ENCODE results near the gene FAM217B. TPM values are rescaled to one million over a fixed set of nuclear protein-coding genes. Genes with fewer than 3 reads are reported as not detected.

FAM217B gene
- total and polyA plus RNA-seq, 2 of the 8 experiments (the other 6 are each of a cell fraction or from before 2014, with no cell fraction given), result 5.4 to 28.5 TPM

- CTCF ChIA-PET (ENCODE audit: partially characterized antibody), result interaction anchor here (1.2 to 1.5 kb wide), 4 partner anchors 8 to 98 kb away, joined by 4 to 5 read pairs (median 5); partner anchors contain the start of gene SYCP2
- Histone ChIP-seq H3K27ac (ENCODE audit: low read depth, low read length) (no peak within 1 kb of the TSS), H2BK120ac (replicated peaks; ENCODE audit: low read depth, low read length) (no peak within 1 kb of the TSS)
Measured at GRCh38 chr20:59958123-59958522, 17.9 kb downstream of the FAM217B start, which contains the start of gene CDH26. CDH26 (plus strand) TSS chr20:59958423; CDS start chr20:59958727, 304 bp downstream.

More at GRCh38 chr20:59958123-59958522, 17.9 kb downstream of the FAM217B start, which contains the start of gene CDH26:
- no peaks in the 10 kb centered on the region for H4K20me1 ChIP-seq (replicated peaks in 1 of 2; ENCODE audit: control insufficient read depth in 1 of 2, insufficient read depth in 2 of 2, low read length in 2 of 2)
- DNase-seq (ENCODE audit: low read depth in 1 of 2, low spot score in 2 of 2), result no peak
- no peak within 1 kb of the TSS for H4K5ac ChIP-seq (ENCODE audit: insufficient read length, low read depth, low read length)
- no peak within 1 kb of the TSS for H2BK12ac ChIP-seq (ENCODE audit: low read depth, low read length)
- no peaks in the 10 kb centered on the region for H3K79me2 ChIP-seq (ENCODE audit: control insufficient read depth in 1 of 2, insufficient read depth in 2 of 2, low read length in 2 of 2)
- no peak within 1 kb of the TSS for H4K8ac ChIP-seq (ENCODE audit: extremely low read depth, insufficient read depth, low read length)
- no peak within 1 kb of the TSS for H3K4me2 ChIP-seq (ENCODE audit: insufficient read depth in 1 of 2, low read depth in 2 of 2, low read length in 2 of 2)
- no peak within 1 kb of the TSS for H2BK15ac ChIP-seq (ENCODE audit: low read length)
- H3K23ac ChIP-seq (ENCODE audit: insufficient read length), result no peak within 1 kb of the TSS
- peak within 1 kb of the TSS; percentile 81; the same call in 1 of the 2 replicates for H2AFZ ChIP-seq (ENCODE audit: low read length)
- no peak within 1 kb of the TSS for H3K4me3 ChIP-seq (ENCODE audit: extremely low read depth in 1 of 4, insufficient read depth in 2 of 4, low read depth in 3 of 4, low read length in 4 of 4)
- H3K14ac ChIP-seq (ENCODE audit: insufficient read length), result no peak within 1 kb of the TSS
- no peak within 1 kb of the TSS for H4K91ac ChIP-seq (replicated peaks; ENCODE audit: insufficient read length, low read length)
- H3K36me3 ChIP-seq (ENCODE audit: control insufficient read depth in 2 of 4, insufficient read depth in 4 of 4, low read length in 3 of 4), result no peaks in the 10 kb centered on the region
- H2BK20ac ChIP-seq (ENCODE audit: low read length), result no peak within 1 kb of the TSS
- no peaks in the 10 kb centered on the region; a peak in 2 of 7 replicates for H3K27me3 ChIP-seq (replicated peaks in 1 of 4; ENCODE audit: control insufficient read depth in 3 of 4, extremely low read depth in 1 of 4, insufficient read depth in 3 of 4, low read length in 3 of 4)
- FAIRE-seq, result no peak
- no peak within 1 kb of the TSS for H2AK5ac ChIP-seq (ENCODE audit: low read depth, low read length)
- no peak within 1 kb of the TSS for H3K56ac ChIP-seq (replicated peaks; ENCODE audit: insufficient read length, low read depth, low read length)
- POLR2A ChIA-PET (ENCODE audit: partially characterized antibody), result interaction anchor here (0.7 to 0.9 kb wide), 2 partner anchors 18 to 154 kb away, joined by 3 read pairs; partner anchors contain the start of genes FAM217B and PPP1R3D
- H3K4me1 ChIP-seq (replicated peaks in 1 of 4; ENCODE audit: control insufficient read depth in 3 of 4, insufficient read depth in 4 of 4, low read length in 3 of 4), result 0 out of 7 replicates have a peak, but pooled peaks cover 0 to 2% (median 0%) of the 10 kb centered on the region in 4 experiments
- WGBS, 2 experiments (ENCODE audit: extremely low coverage in 1 of 2, insufficient coverage in 1 of 2, insufficient read length in 1 of 2, insufficient replicate concordance in 2 of 2, low coverage in 1 of 2, low lambda C conversion rate in 2 of 2, missing lambda C conversion rate in 1 of 2), result 79% methylated on average over 5 of the region's 5 CpGs; no CpG with 5 or more reads in 1 of the 2 experiments
- H2BK5ac ChIP-seq (ENCODE audit: low read depth, low read length), result no peak within 1 kb of the TSS
- no peak within 1 kb of the TSS for H3K18ac ChIP-seq (ENCODE audit: extremely low read depth, low read length)
- H3K23me2 ChIP-seq (ENCODE audit: low read depth, low read length), result no peaks in the 10 kb centered on the region
- no peak within 1 kb of the TSS for H3K4ac ChIP-seq (replicated peaks; ENCODE audit: insufficient read length, low read depth, low read length)
- no peak within 1 kb of the TSS for H3K9ac ChIP-seq (replicated peaks in 1 of 4; ENCODE audit: extremely low read depth in 1 of 4, low read depth in 3 of 4, low read length in 3 of 4)
- H3K9me3 ChIP-seq (ENCODE audit: insufficient read depth in 2 of 2, low read depth in 1 of 2, low read length in 1 of 2), result no peaks in the 10 kb centered on the region
- no peaks in the 10 kb centered on the region for H3K79me1 ChIP-seq (ENCODE audit: low read depth, low read length)
- TF ChIP-seq HDAC6 (IDR thresholded peaks at IDR 0.05; ENCODE audit: low read depth, low read length) (no peak), HDAC2 (IDR thresholded peaks at IDR 0.05; ENCODE audit: borderline replicate concordance in 1 of 2, low read depth in 2 of 2, low read length in 2 of 2) (no peak), CBX5 (IDR thresholded peaks at IDR 0.05; ENCODE audit: low read depth, low read length) (no peak), SRF (IDR thresholded peaks at IDR 0.05; ENCODE audit: low read depth, low read length) (no peak), PHF8 (conservative IDR thresholded peaks at IDR 0.05; ENCODE audit: low read depth, low read length) (no peak), KDM4A (IDR thresholded peaks at IDR 0.05; ENCODE audit: low read depth, low read length, severe bottlenecking) (no peak), CBX8 (IDR thresholded peaks at IDR 0.05; ENCODE audit: borderline replicate concordance, low read depth, low read length) (no peak), POU5F1 (IDR thresholded peaks at IDR 0.05; ENCODE audit: low read depth, low read length) (no peak), RFX5 (IDR thresholded peaks at IDR 0.05; ENCODE audit: borderline replicate concordance, low read depth, low read length) (no peak), TCF12 (IDR thresholded peaks at IDR 0.05; ENCODE audit: low read depth, low read length) (no peak), RAD21 (IDR thresholded peaks at IDR 0.05 in 1 of 2, conservative IDR thresholded peaks at IDR 0.05 in 1 of 2; ENCODE audit: low read depth in 2 of 2, low read length in 2 of 2) (no peak), GABPA (IDR thresholded peaks at IDR 0.05; ENCODE audit: borderline replicate concordance, insufficient read depth, low read length) (no peak), POLR2A (IDR thresholded peaks at IDR 0.05; ENCODE audit: control extremely low read depth in 1 of 2, low read depth in 2 of 2, low read length in 2 of 2) (no peak), TEAD4 (IDR thresholded peaks at IDR 0.05; ENCODE audit: low read depth, low read length) (no peak)

All from H1 (cell line).